Fibroblast of the aortic adventitia (primary cell): ENCODE data around the gene BOLA2B. TPM values are rescaled to one million over a fixed set of nuclear protein-coding genes. Genes with fewer than 3 reads are reported as not detected.

Experiments
- DNase-seq: peaks from one replicate; pipeline ENCODE4 v3.0.0-alpha.2; 2010; ENCODE audit warnings: low read depth
- H3K4me3 ChIP-seq: 2 replicates; pipeline ENCODE4 v1.5.1; 2011; ENCODE audit warnings: low read depth, mild to moderate bottlenecking, control low read depth, low read length, moderate library complexity
- CTCF ChIP-seq: IDR thresholded peaks from 2 replicates; pipeline ENCODE4 v1.5.1; 2011; ENCODE audit warnings: mild to moderate bottlenecking, low read length, control low read depth, inconsistent platforms; ENCODE audit not compliant: insufficient read depth
- total RNA-seq: library from RNA; depleted of rRNA; stranded (reverse); fragments of >200 nt; gene quantifications from 2 replicates; pipeline ENCODE4 v1.2.3, GENCODE V29; 2012; ENCODE audit warnings: low replicate concordance

The BOLA2B gene
- total RNA-seq, 1 donor, result 68.6 TPM

DNA sequence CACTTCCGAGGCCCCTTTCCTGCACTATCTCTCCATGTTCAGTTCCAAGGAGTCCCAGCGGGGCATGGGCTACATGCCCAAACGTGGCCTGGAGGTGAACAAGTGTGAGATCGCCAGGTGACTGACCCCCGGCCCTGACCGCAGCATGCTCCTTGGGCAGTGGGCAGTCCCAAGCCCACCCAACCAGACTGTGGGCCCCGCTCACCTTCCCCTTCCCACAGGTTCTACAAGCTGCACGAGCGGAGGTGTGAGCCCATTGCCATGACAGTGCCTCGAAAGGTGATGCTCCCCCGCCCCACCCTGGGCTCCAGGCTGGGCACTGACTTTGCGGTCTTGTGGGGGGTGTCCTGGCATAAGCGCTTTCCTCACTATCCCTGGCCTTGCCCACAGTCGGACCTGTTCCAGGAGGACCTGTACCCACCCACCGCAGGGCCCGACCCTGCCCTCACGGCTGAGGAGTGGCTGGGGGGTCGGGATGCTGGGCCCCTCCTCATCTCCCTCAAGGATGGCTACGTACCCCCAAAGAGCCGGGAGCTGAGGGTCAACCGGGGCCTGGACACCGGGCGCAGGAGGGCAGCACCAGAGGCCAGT lies 5.4 kb downstream of the BOLA2B start:
- no peak overlapping the region for H3K4me3 ChIP-seq
- no peak for TF ChIP-seq CTCF
- no peak for DNase-seq

DNA sequence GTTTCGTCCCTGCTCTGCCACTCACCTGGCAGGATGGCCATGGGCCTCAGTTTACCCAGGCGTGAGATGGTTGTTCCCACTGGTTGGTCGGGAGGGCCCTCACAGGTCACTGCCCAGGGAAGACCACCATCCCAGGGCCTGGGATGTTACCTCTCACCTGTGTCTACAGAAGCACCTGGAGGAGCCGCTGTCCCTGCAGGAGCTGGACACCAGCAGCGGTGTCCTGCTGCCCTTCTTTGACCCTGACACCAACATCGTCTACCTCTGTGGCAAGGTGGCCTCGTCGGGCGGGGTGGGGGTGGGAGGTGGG lies 6.0 kb downstream of the BOLA2B start:
- no peak for DNase-seq
- no peak overlapping the region for H3K4me3 ChIP-seq
- no peak for TF ChIP-seq CTCF

DNA sequence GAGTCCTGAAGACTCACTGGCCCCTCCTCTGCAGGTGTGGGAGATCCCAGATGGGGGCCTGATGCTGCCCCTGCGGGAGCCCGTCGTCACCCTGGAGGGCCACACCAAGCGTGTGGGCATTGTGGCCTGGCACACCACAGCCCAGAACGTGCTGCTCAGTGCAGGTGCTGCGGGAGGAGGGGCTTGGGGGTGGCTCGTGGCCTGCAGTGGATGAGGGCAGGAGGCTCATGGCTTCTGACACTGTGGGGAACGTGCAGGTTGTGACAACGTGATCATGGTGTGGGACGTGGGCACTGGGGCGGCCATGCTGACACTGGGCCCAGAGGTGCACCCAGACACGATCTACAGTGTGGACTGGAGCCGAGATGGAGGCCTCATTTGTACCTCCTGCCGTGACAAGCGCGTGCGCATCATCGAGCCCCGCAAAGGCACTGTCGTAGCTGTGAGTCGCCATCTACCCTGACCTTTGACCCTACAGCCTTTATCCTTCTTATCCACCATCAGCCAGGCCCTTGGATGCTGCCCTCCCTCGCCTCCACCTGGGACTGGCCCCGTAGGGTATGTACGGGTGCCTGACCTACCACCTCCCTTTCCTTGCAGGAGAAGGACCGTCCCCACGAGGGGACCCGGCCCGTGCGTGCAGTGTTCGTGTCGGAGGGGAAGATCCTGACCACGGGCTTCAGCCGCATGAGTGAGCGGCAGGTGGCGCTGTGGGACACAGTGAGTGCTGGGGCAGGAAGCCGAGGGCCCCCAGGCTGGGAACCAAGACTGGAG lies 6.5 kb downstream of the BOLA2B start:
- DNase-seq, result peak; percentile 39
- H3K4me3 ChIP-seq, result no peak overlapping the region
- peak; percentile 72 for TF ChIP-seq CTCF

- no peak overlapping the region for H3K4me3 ChIP-seq
- no peak for DNase-seq
- TF ChIP-seq CTCF, result no peak
These were observed 7.1 kb downstream of the BOLA2B start for GRCh38 chr16:30186444-30186781.

- no peak for DNase-seq
- H3K4me3 ChIP-seq, result no peak overlapping the region
- no peak for TF ChIP-seq CTCF
These were observed 7.6 kb downstream of the BOLA2B start for GRCh38 chr16:30185683-30186421.

GRCh38 chr16:30184891-30185682 lies 8.4 kb downstream of the BOLA2B start:
- DNase-seq, result no peak
- TF ChIP-seq CTCF, result no peak
- H3K4me3 ChIP-seq, result no peak overlapping the region
